Keratinocyte (primary cell): ENCODE results near the gene ZSWIM6. TPM values are rescaled to one million over a fixed set of nuclear protein-coding genes. Genes with fewer than 3 reads are reported as not detected.

Experiments
- DNase-seq: peaks from one replicate; pipeline ENCODE4 v3.0.0-alpha.2; 2011; ENCODE audit warnings: low read depth, missing footprints, low spot score
- FAIRE-seq: peaks from 2 replicates; lab custom pipeline; 2011; peaks lifted over from hg19 to GRCh38; lab: Jason Lieb, UNC
- H2AFZ ChIP-seq: 2 replicates; pipeline ENCODE4 v1.6.0; 2012; ENCODE audit warnings: low read length, control low read depth, inconsistent platforms; ENCODE audit not compliant: control insufficient read depth
- H3K27ac ChIP-seq: 2 replicates; pipeline ENCODE4 v1.5.1; 2011; ENCODE audit warnings: low read length; ENCODE audit not compliant: control insufficient read depth, insufficient read depth
- H3K27me3 ChIP-seq: 3 replicates; pipeline ENCODE4 v1.6.0; 2011; ENCODE audit warnings: low read length; ENCODE audit not compliant: control insufficient read depth, insufficient read depth; ENCODE audit errors: extremely low read depth
- H3K36me3 ChIP-seq, 2 experiments: 2 replicates in 1 of 2; 3 replicates in 1 of 2; pipeline ENCODE4 v1.5.1; 2011; ENCODE audit warnings: low read length in 2 of 2, mild to moderate bottlenecking in 1 of 2; ENCODE audit not compliant: control insufficient read depth in 2 of 2, insufficient read depth in 2 of 2; ENCODE audit errors: extremely low read depth in 1 of 2
- H3K4me1 ChIP-seq: 3 replicates; pipeline ENCODE4 v1.5.1; 2011; ENCODE audit warnings: low read length; ENCODE audit not compliant: control insufficient read depth, insufficient read depth; ENCODE audit errors: extremely low read depth
- H3K4me2 ChIP-seq: 3 replicates; pipeline ENCODE4 v1.6.0; 2011; ENCODE audit warnings: low read depth, low read length; ENCODE audit not compliant: control insufficient read depth, insufficient read depth; ENCODE audit errors: extremely low read depth
- H3K4me3 ChIP-seq, 3 experiments: fragments of 200-600 bp in 1 of 3; sonication (generic) in 1 of 3; 2 replicates in 2 of 3; 3 replicates in 1 of 3; pipeline ENCODE4 v1.5.1; 2011 to 2016; ENCODE audit warnings: low read length in 3 of 3, mild to moderate bottlenecking in 3 of 3, control low read depth in 2 of 3, inconsistent platforms in 1 of 3, low read depth in 1 of 3, mixed read lengths in 1 of 3, mixed run types in 1 of 3, moderate library complexity in 1 of 3; ENCODE audit not compliant: control insufficient read depth in 2 of 3, insufficient read depth in 2 of 3; ENCODE audit errors: extremely low read depth in 1 of 3
- H3K79me2 ChIP-seq: 2 replicates; pipeline ENCODE4 v1.6.0; 2012; ENCODE audit warnings: low read length; ENCODE audit not compliant: control insufficient read depth, insufficient read depth
- H3K9ac ChIP-seq: 3 replicates; pipeline ENCODE4 v1.6.0; 2011; ENCODE audit warnings: low read length; ENCODE audit not compliant: control insufficient read depth, insufficient read depth; ENCODE audit errors: extremely low read depth
- H3K9me1 ChIP-seq: 3 replicates; pipeline ENCODE4 v1.6.0; 2011; ENCODE audit warnings: low read length; ENCODE audit not compliant: control insufficient read depth, insufficient read depth; ENCODE audit errors: extremely low read depth
- H3K9me3 ChIP-seq: 2 replicates; pipeline ENCODE4 v1.5.1; 2012; ENCODE audit warnings: low read depth, low read length; ENCODE audit not compliant: control insufficient read depth
- H4K20me1 ChIP-seq: 3 replicates; pipeline ENCODE4 v1.6.0; 2011; ENCODE audit warnings: low read length; ENCODE audit not compliant: control insufficient read depth, insufficient read depth; ENCODE audit errors: extremely low read depth
- CTCF ChIP-seq, 3 experiments: IDR thresholded peaks in 1 of 3; conservative IDR thresholded peaks in 1 of 3; optimal IDR thresholded peaks in 1 of 3; 2 replicates in 2 of 3; 3 replicates in 1 of 3; pipeline versions ENCODE3 to v1.5.1; 2011; ENCODE audit warnings: low read length in 3 of 3, mild to moderate bottlenecking in 3 of 3, moderate library complexity in 2 of 3, control low read depth in 1 of 3, inconsistent platforms in 1 of 3; ENCODE audit not compliant: insufficient read depth in 2 of 3; ENCODE audit errors: extremely low read depth in 1 of 3
- EZH2 ChIP-seq: IDR thresholded peaks from one replicate; pipeline ENCODE4 v1.6.1; 2012; ENCODE audit warnings: inconsistent platforms, mild to moderate bottlenecking, low read length, moderate library complexity
- dilution Hi-C: fragments of 300-500 bp; cut with MboI; formaldehyde crosslinking; loops from one replicate; pipeline ENCODE4 v1.7.0; 2020; ENCODE audit warnings: low sequenced_read_pairs; ENCODE audit not compliant: extremely low pct_ligation_motif_present
- polyA plus RNA-seq, 5 experiments: library from polyadenylated mRNA; depleted of rRNA in 3 of 5; stranded (reverse) in 3 of 5; stranded (forward) in 1 of 5; unstranded in 1 of 5; fragments of >200 nt; gene quantifications; 1 replicate in 1 of 5; 2 replicates in 3 of 5; 3 replicates in 1 of 5; pipeline versions ENCODE4 v1.2.1 to v1.2.3, GENCODE V29; 2011 to 2012; ENCODE audit warnings: missing spikeins in 2 of 5, low read depth in 1 of 5, low replicate concordance in 1 of 5

The ZSWIM6 gene
- polyA plus RNA-seq, 1 donor (not counting 4 experiments of a cell fraction or from before 2014, with no cell fraction given): 9.9 TPM

GRCh38 chr5:61292062-61292657 is 39.9 kb upstream of the ZSWIM6 start:
- no peaks in the 10 kb centered on the region for H3K9me1 ChIP-seq
- no peaks in the 10 kb centered on the region for H3K4me1 ChIP-seq
- no peak overlapping the region for H3K27ac ChIP-seq
- H3K4me3 ChIP-seq: no peak overlapping the region
- TF ChIP-seq CTCF (optimal IDR thresholded peaks at IDR 0.05 in 1 of 3, IDR thresholded peaks at IDR 0.05 in 1 of 3, conservative IDR thresholded peaks at IDR 0.05 in 1 of 3; ENCODE audit: extremely low read depth in 1 of 3, insufficient read depth in 2 of 3, low read length in 3 of 3) (no peak), EZH2 (no peak)
- peaks cover 0 to 1% of the 10 kb centered on the region in 2 experiments for H3K36me3 ChIP-seq
- no peaks in the 10 kb centered on the region for H3K9me3 ChIP-seq
- no peaks in the 10 kb centered on the region for H3K27me3 ChIP-seq
- no peak overlapping the region for H2AFZ ChIP-seq
- DNase-seq (no peak), FAIRE-seq (no peak)
- H3K79me2 ChIP-seq: no peaks in the 10 kb centered on the region
- no peak overlapping the region for H3K9ac ChIP-seq
- dilution Hi-C loops: no loop called here
- no peak overlapping the region for H3K4me2 ChIP-seq
- H4K20me1 ChIP-seq: no peaks in the 10 kb centered on the region

- Histone ChIP-seq H3K9me3 (no peaks in the 10 kb centered on the region), H3K27me3 (no peaks in the 10 kb centered on the region), H3K9me1 (no peaks in the 10 kb centered on the region), H3K27ac (no peak overlapping the region), H3K4me3 (no peak overlapping the region), H2AFZ (no peak overlapping the region), H3K4me2 (no peak overlapping the region), H3K79me2 (no peaks in the 10 kb centered on the region), H4K20me1 (no peaks in the 10 kb centered on the region), H3K9ac (no peak overlapping the region), H3K36me3 (peaks cover 0 to 1% of the 10 kb centered on the region in 2 experiments), H3K4me1 (peaks cover 2% of the 10 kb centered on the region)
- dilution Hi-C loops: no loop called here
- no peak for FAIRE-seq
- TF ChIP-seq EZH2 (no peak), CTCF (optimal IDR thresholded peaks at IDR 0.05 in 1 of 3, IDR thresholded peaks at IDR 0.05 in 1 of 3, conservative IDR thresholded peaks at IDR 0.05 in 1 of 3; ENCODE audit: extremely low read depth in 1 of 3, insufficient read depth in 2 of 3, low read length in 3 of 3) (no peak)
- no peak for DNase-seq
These were observed 39.0 kb upstream of the ZSWIM6 start for GRCh38 chr5:61293071-61293470.
